A172 (cell line): ENCODE results near the gene SLX9. TPM values are rescaled to one million over a fixed set of nuclear protein-coding genes. Genes with fewer than 3 reads are reported as not detected.
A peak's percentile ranks its signal among the peaks of the same experiment; 100 is the strongest.

Source experiments
- DNase-seq: peaks from one replicate; pipeline ENCODE4 v3.0.0-alpha.2; 2015; ENCODE audit warnings: low spot score
- total RNA-seq: library from RNA; depleted of rRNA; stranded (reverse); fragments of >200 nt; shearing (Covaris generic); gene quantifications from 2 replicates; pipeline ENCODE4 v1.2.3, GENCODE V29; 2014; rRNA removed

SLX9 gene
- total RNA-seq: 33.6 and 42.6 TPM in 2 replicates

- peak; percentile 46 for DNase-seq
These were observed at the start of gene SLX9 for GRCh38 chr21:44939532-44940115. Gene SLX9 (plus strand): TSS chr21:44940029. CDS start chr21:44940058, 29 bp downstream.

GRCh38 chr21:44890338-44890931, 49.4 kb upstream of the SLX9 start:
- no peak for DNase-seq

- no peak for DNase-seq
These were observed 48.8 kb upstream of the SLX9 start for GRCh38 chr21:44890961-44891541.

GRCh38 chr21:44891631-44892031, 48.2 kb upstream of the SLX9 start:
- no peak for DNase-seq

- no peak for DNase-seq
These were observed 47.7 kb upstream of the SLX9 start for GRCh38 chr21:44892095-44892494.

- DNase-seq: peak; percentile 44
These were observed 47.1 kb upstream of the SLX9 start for GRCh38 chr21:44892536-44893277.

GRCh38 chr21:44893278-44893556, 46.6 kb upstream of the SLX9 start:
- DNase-seq: no peak

- DNase-seq: no peak
These were observed 45.7 kb upstream of the SLX9 start for GRCh38 chr21:44893948-44894656.

GRCh38 chr21:44894687-44895302, 45.0 kb upstream of the SLX9 start:
- DNase-seq: no peak

- no peak for DNase-seq
These were observed 44.0 kb upstream of the SLX9 start for GRCh38 chr21:44895859-44896258.

GRCh38 chr21:44896561-44897286, 43.1 kb upstream of the SLX9 start:
- no peak for DNase-seq

GRCh38 chr21:44897326-44898010, 42.4 kb upstream of the SLX9 start:
- no peak for DNase-seq

- no peak for DNase-seq
These were observed 41.8 kb upstream of the SLX9 start for GRCh38 chr21:44898011-44898488.

GRCh38 chr21:44898851-44899767, 40.7 kb upstream of the SLX9 start:
- no peak for DNase-seq

GRCh38 chr21:44899768-44900558, 39.9 kb upstream of the SLX9 start:
- no peak for DNase-seq

- no peak for DNase-seq
These were observed 39.1 kb upstream of the SLX9 start for GRCh38 chr21:44900559-44901251.

- no peak for DNase-seq
These were observed 38.3 kb upstream of the SLX9 start for GRCh38 chr21:44901391-44902074.
